Naive B cell (primary cell): ENCODE measurements around the gene CAPSL. TPM values are rescaled to one million over a fixed set of nuclear protein-coding genes. Genes with fewer than 3 reads are reported as not detected.
"Not testable (repeated sequence)": the region's sequence is repeated elsewhere in the genome, so short reads cannot be mapped to it uniquely, and the experiment has no call there.

Source experiments
- ATAC-seq, 2 donors: fragments of 150-1000 bp; cut with Tn5 transposase; 2 replicates each; pipeline ENCODE4 v1.10.0; 2021; ENCODE audit warnings: low read depth in 2 of 2, mild to moderate bottlenecking in 2 of 2, moderate library complexity in 2 of 2
- DNase-seq: peaks from one replicate; pipeline ENCODE4 v3.0.0; 2022
- H3K27ac Mint-ChIP-seq, 6 donors: one replicate each; pipeline ENCODE4 v1.8.0; 2020 to 2022; ENCODE audit warnings: mild to moderate bottlenecking in 6 of 6, mixed read lengths in 6 of 6, moderate library complexity in 5 of 6, inconsistent platforms in 2 of 6
- H3K27me3 Mint-ChIP-seq, 3 donors: one replicate each; pipeline ENCODE4 v1.8.0; 2021 to 2022; ENCODE audit warnings: mixed read lengths in 3 of 3, mild to moderate bottlenecking in 1 of 3
- H3K36me3 Mint-ChIP-seq, 2 donors: one replicate each; pipeline ENCODE4 v1.8.0; 2020 to 2022; ENCODE audit warnings: mixed read lengths in 2 of 2, inconsistent platforms in 1 of 2, mild to moderate bottlenecking in 1 of 2
- H3K4me1 Mint-ChIP-seq, 3 donors: one replicate each; pipeline ENCODE4 v1.8.0; 2020 to 2022; ENCODE audit warnings: mixed read lengths in 3 of 3, inconsistent platforms in 1 of 3, mild to moderate bottlenecking in 1 of 3, moderate library complexity in 1 of 3
- H3K4me3 Mint-ChIP-seq, 8 donors: one replicate each; pipeline ENCODE4 v1.8.0; 2020 to 2022; ENCODE audit warnings: mild to moderate bottlenecking in 8 of 8, mixed read lengths in 8 of 8, moderate library complexity in 8 of 8, inconsistent platforms in 2 of 8
- H3K9me3 Mint-ChIP-seq, 7 donors: one replicate each; pipeline ENCODE4 v1.8.0; 2020 to 2022; ENCODE audit warnings: mixed read lengths in 7 of 7, mild to moderate bottlenecking in 5 of 7, inconsistent platforms in 2 of 7, moderate library complexity in 1 of 7
- polyA plus RNA-seq, 6 donors: library from polyadenylated mRNA; unstranded; fragments of 300-500 nt; fragmentation: Illumina TruSeq; gene quantifications; one replicate each; pipeline ENCODE4 v1.2.3, GENCODE V29; 2021; ENCODE audit warnings: low read depth in 6 of 6

The CAPSL gene
- polyA plus RNA-seq, 6 donors from 2014 or later = not detected

- H3K27me3 Mint-ChIP-seq = no peaks in the 10 kb centered on the region
- H3K4me1 Mint-ChIP-seq = peaks cover 13 to 29% (median 15%) of the 10 kb centered on the region in 3 donors
- H3K27ac Mint-ChIP-seq = peak overlapping the region in 2 of 6 donors; percentile 15 to 35
- DNase-seq (no peak), ATAC-seq (no peak)
- peak overlapping the region in 1 of 8 donors; percentile 13 for H3K4me3 Mint-ChIP-seq
- peaks cover 0 to 5% (median 0%) of the 10 kb centered on the region in 7 donors for H3K9me3 Mint-ChIP-seq
- H3K36me3 Mint-ChIP-seq = no peaks in the 10 kb centered on the region
Measured at GRCh38 chr5:35859101-35859661, 79.2 kb downstream of the CAPSL start.

GRCh38 chr5:35857606-35858205, 80.7 kb downstream of the CAPSL start:
- Mint-ChIP-seq H3K9me3 (peaks cover 0 to 5% (median 0%) of the 10 kb centered on the region in 7 donors), H3K27me3 (no peaks in the 10 kb centered on the region), H3K4me3 (peak overlapping the region in 1 of 8 donors; percentile 42), H3K27ac (no peak overlapping the region), H3K36me3 (no peaks in the 10 kb centered on the region), H3K4me1 (peaks cover 15 to 36% (median 23%) of the 10 kb centered on the region in 3 donors)
- DNase-seq = no peak
- ATAC-seq = no peak

- peak; percentile 29 to 42 for ATAC-seq
- Mint-ChIP-seq H3K4me3 (peak within 1 kb of the TSS in 5 of 8 donors; percentile 2 to 80 (median 33)), H3K27me3 (no peaks in the 10 kb centered on the region), H3K9me3 (peaks cover 0 to 5% (median 0%) of the 10 kb centered on the region in 7 donors), H3K4me1 (peaks cover 20 to 43% (median 31%) of the 10 kb centered on the region in 3 donors), H3K36me3 (no peaks in the 10 kb centered on the region), H3K27ac (peak within 1 kb of the TSS in 3 of 6 donors; percentile 7 to 62 (median 57))
- DNase-seq = peak; percentile 20
Measured at GRCh38 chr5:35856765-35857351, 81.6 kb downstream of the CAPSL start, which contains the start of gene IL7R. Gene IL7R (plus strand): TSS chr5:35856891. CDS start chr5:35856978, 87 bp downstream.

- not testable (repeated sequence) for ATAC-seq, H3K36me3 Mint-ChIP-seq, H3K9me3 Mint-ChIP-seq, H3K27me3 Mint-ChIP-seq, DNase-seq
- H3K4me3 Mint-ChIP-seq = peak overlapping the region in 4 of 8 donors; percentile 2 to 80 (median 18)
- peak overlapping the region in 3 of 6 donors; percentile 7 to 62 (median 57) for H3K27ac Mint-ChIP-seq
- peaks cover 20 to 43% (median 32%) of the 10 kb centered on the region in 3 donors for H3K4me1 Mint-ChIP-seq
Measured at GRCh38 chr5:35856186-35856764, 82.1 kb downstream of the CAPSL start.

GRCh38 chr5:35855187-35855586, 83.2 kb downstream of the CAPSL start:
- H3K9me3 Mint-ChIP-seq = peaks cover 0 to 5% (median 0%) of the 10 kb centered on the region in 7 donors
- DNase-seq = no peak
- ATAC-seq = no peak
- peak overlapping the region in 1 of 6 donors; percentile 7 for H3K27ac Mint-ChIP-seq
- no peaks in the 10 kb centered on the region for H3K36me3 Mint-ChIP-seq
- H3K4me1 Mint-ChIP-seq = peaks cover 20 to 43% (median 32%) of the 10 kb centered on the region in 3 donors
- H3K4me3 Mint-ChIP-seq = no peak overlapping the region
- H3K27me3 Mint-ChIP-seq = no peaks in the 10 kb centered on the region

Other genes starting within 250 kb of the CAPSL start
- gene IL7R, start 81.7 kb downstream of the CAPSL start, polyA plus RNA-seq = 1 to 10 TPM in 5 of 6 donors, under 1 TPM in 1; 0.37 to 5.2 (median 2.2) TPM
- under 1 TPM in 1 of 6 donors, not detected in 5; 0.12 TPM for gene UGT3A1, start 52.8 kb upstream of the CAPSL start, polyA plus RNA-seq
- gene UGT3A2, start 128.3 kb upstream of the CAPSL start, polyA plus RNA-seq = under 1 TPM in 1 of 6 donors, not detected in 5; 0.12 TPM
- gene LMBRD2, start 213.3 kb upstream of the CAPSL start, polyA plus RNA-seq = 1 to 10 TPM; 3.6 to 6.7 (median 5.0) TPM
- 10 to 100 TPM; 17.7 to 30.8 (median 24.5) TPM for gene SKP2, start 213.5 kb upstream of the CAPSL start, polyA plus RNA-seq